IMR-90 (cell line): ENCODE data around the gene TBC1D9. TPM values are rescaled to one million over a fixed set of nuclear protein-coding genes. Genes with fewer than 3 reads are reported as not detected.

Experiments used
- ATAC-seq: fragments of 200-7000 bp; cut with Tn5 transposase; 2 replicates; pipeline ENCODE4 v1.9.1; 2020; ENCODE audit warnings: low read depth, mild to moderate bottlenecking, moderate library complexity
- BruUV-seq: library from RNA; stranded (reverse); fragments of 400-500 nt; replicated peaks from 2 replicates; lab custom pipeline; 2021; lab: Mats Ljungman, UMichigan
- CTCF ChIA-PET: fragments of 300-600 bp; formaldehyde crosslinking; extraction: SDS; loops from one replicate; lab custom pipeline; 2021; ENCODE audit warnings: antibody characterized with exemption; lab: Yijun Ruan, JAX
- POLR2A ChIA-PET: fragments of 300-600 bp; sonication (Branson Sonifier 250); formaldehyde crosslinking; loops from one replicate; lab custom pipeline; 2022; ENCODE audit warnings: antibody characterized with exemption; ENCODE audit not compliant: unreplicated experiment; lab: Charles Lee
- DNase-seq: peaks from one replicate; pipeline ENCODE4 v3.0.0; 2013
- H2AFZ ChIP-seq: replicated peaks from 2 replicates; pipeline ENCODE3; 2013; ENCODE audit warnings: low read length, mild to moderate bottlenecking; ENCODE audit not compliant: poor library complexity
- H2AK5ac ChIP-seq: 2 replicates; pipeline ENCODE4 v1.6.1; 2013; ENCODE audit warnings: low read depth, low read length, inconsistent platforms
- H2AK9ac ChIP-seq: replicated peaks from 2 replicates; pipeline ENCODE3; 2013; ENCODE audit warnings: mild to moderate bottlenecking, low read depth, low read length, moderate library complexity; ENCODE audit not compliant: poor library complexity
- H2BK120ac ChIP-seq: 2 replicates; pipeline ENCODE4 v1.6.1; 2013; ENCODE audit warnings: low read depth, low read length, inconsistent platforms
- H2BK15ac ChIP-seq: 3 replicates; pipeline ENCODE4 v1.6.1; 2013; ENCODE audit warnings: low read depth, low read length, inconsistent platforms
- H2BK20ac ChIP-seq: 2 replicates; pipeline ENCODE4 v1.6.1; 2013; ENCODE audit warnings: low read depth, mild to moderate bottlenecking, inconsistent platforms, low read length, moderate library complexity
- H2BK5ac ChIP-seq: 2 replicates; pipeline ENCODE4 v1.6.1; 2013; ENCODE audit warnings: mild to moderate bottlenecking, low read depth, low read length, inconsistent platforms; ENCODE audit not compliant: poor library complexity, severe bottlenecking
- H3K14ac ChIP-seq: replicated peaks from 2 replicates; pipeline ENCODE4 v1.6.1; 2013; ENCODE audit warnings: low read depth, low read length, inconsistent platforms
- H3K18ac ChIP-seq: 2 replicates; pipeline ENCODE4 v1.6.1; 2013; ENCODE audit warnings: low read depth, low read length, control low read depth
- H3K23ac ChIP-seq: 2 replicates; pipeline ENCODE4 v1.6.1; 2013; ENCODE audit warnings: low read depth, low read length, inconsistent platforms
- H3K27ac ChIP-seq: 2 replicates; pipeline ENCODE4 v1.5.1; 2013; ENCODE audit warnings: mild to moderate bottlenecking, control low read depth, low read length; ENCODE audit not compliant: insufficient read depth
- H3K27me3 ChIP-seq: 2 replicates; pipeline ENCODE4 v1.6.1; 2013; ENCODE audit warnings: low read length; ENCODE audit not compliant: control insufficient read depth, insufficient read depth
- H3K36me3 ChIP-seq: 2 replicates; pipeline ENCODE4 v1.6.1; 2013; ENCODE audit warnings: low read length, mixed read lengths; ENCODE audit not compliant: control insufficient read depth, insufficient read depth
- H3K4ac ChIP-seq: 2 replicates; pipeline ENCODE4 v1.6.1; 2013; ENCODE audit warnings: low read depth, low read length, inconsistent platforms
- H3K4me1 ChIP-seq: 2 replicates; pipeline ENCODE4 v1.6.1; 2013; ENCODE audit warnings: low read length, mixed read lengths; ENCODE audit not compliant: control insufficient read depth, insufficient read depth
- H3K4me2 ChIP-seq: 2 replicates; pipeline ENCODE4 v1.6.1; 2013; ENCODE audit warnings: low read depth, mild to moderate bottlenecking, control low read depth, low read length, moderate library complexity
- H3K4me3 ChIP-seq: 2 replicates; pipeline ENCODE4 v1.5.1; 2013; ENCODE audit warnings: low read depth, mild to moderate bottlenecking, control low read depth, low read length, moderate library complexity; ENCODE audit not compliant: insufficient read depth
- H3K56ac ChIP-seq: 2 replicates; pipeline ENCODE4 v1.6.1; 2013; ENCODE audit warnings: low read length, inconsistent platforms; ENCODE audit not compliant: insufficient read depth; ENCODE audit errors: extremely low read depth
- H3K79me1 ChIP-seq, 2 experiments: 2 replicates each; pipeline ENCODE4 v1.6.1; 2013; ENCODE audit warnings: low read length in 2 of 2, inconsistent platforms in 1 of 2, low read depth in 1 of 2
- H3K9ac ChIP-seq: 2 replicates; pipeline ENCODE4 v1.6.1; 2013; ENCODE audit warnings: low read depth, low read length, control low read depth
- H3K9me1 ChIP-seq: 2 replicates; pipeline ENCODE4 v1.6.1; 2013; ENCODE audit warnings: low read length, inconsistent platforms; ENCODE audit not compliant: insufficient read depth
- H3K9me3 ChIP-seq: 2 replicates; pipeline ENCODE4 v1.6.1; 2013; ENCODE audit warnings: low read length; ENCODE audit not compliant: control insufficient read depth, insufficient read depth
- H4K20me1 ChIP-seq: 2 replicates; pipeline ENCODE4 v1.6.1; 2013; ENCODE audit warnings: low read length, inconsistent platforms; ENCODE audit not compliant: insufficient read depth
- H4K5ac ChIP-seq: 2 replicates; pipeline ENCODE4 v1.6.1; 2013; ENCODE audit warnings: mild to moderate bottlenecking, low read depth, low read length, control low read depth
- H4K8ac ChIP-seq, 2 experiments: 2 replicates each; pipeline ENCODE4 v1.6.1; 2013; ENCODE audit warnings: low read depth in 2 of 2, low read length in 2 of 2, control low read depth in 1 of 2, inconsistent platforms in 1 of 2
- H4K91ac ChIP-seq: 2 replicates; pipeline ENCODE4 v1.6.1; 2013; ENCODE audit warnings: low read depth, low read length, inconsistent platforms; ENCODE audit not compliant: insufficient read depth
- BHLHE40 ChIP-seq: fragments of 150-350 bp; IDR thresholded peaks from 2 replicates; pipeline ENCODE4 v1.6.1; 2016; ENCODE audit warnings: mild to moderate bottlenecking, low read depth, low read length
- CEBPB ChIP-seq: IDR thresholded peaks from 2 replicates; pipeline ENCODE4 v1.6.1; 2012; ENCODE audit warnings: low read depth, low read length, improper control_type of control experiment
- CHD1 ChIP-seq: IDR thresholded peaks from 2 replicates; pipeline ENCODE4 v1.6.1; 2012; ENCODE audit warnings: low read depth, low read length, improper control_type of control experiment
- CTCF ChIP-seq: conservative IDR thresholded peaks from 2 replicates; pipeline ENCODE4 v1.5.1; 2012; ENCODE audit warnings: mild to moderate bottlenecking, low read depth, low read length, improper control_type of control experiment
- ELK1 ChIP-seq: fragments of 150-350 bp; IDR thresholded peaks from 2 replicates; pipeline ENCODE4 v1.6.1; 2016; ENCODE audit warnings: low read depth, mild to moderate bottlenecking, low read length, moderate library complexity, borderline replicate concordance
- FOS ChIP-seq: fragments of 150-350 bp; IDR thresholded peaks from 2 replicates; pipeline ENCODE4 v1.6.1; 2016; ENCODE audit warnings: low read depth, low read length
- MAFK ChIP-seq: IDR thresholded peaks from 2 replicates; pipeline ENCODE4 v1.6.1; 2012; ENCODE audit warnings: low read depth, low read length, improper control_type of control experiment
- MAZ ChIP-seq: IDR thresholded peaks from 2 replicates; pipeline ENCODE4 v1.6.1; 2012; ENCODE audit warnings: low read depth, mild to moderate bottlenecking, low read length, improper control_type of control experiment, moderate library complexity, borderline replicate concordance
- MXI1 ChIP-seq: IDR thresholded peaks from 2 replicates; pipeline ENCODE4 v1.6.1; 2012; ENCODE audit warnings: low read depth, mild to moderate bottlenecking, low read length, moderate library complexity, borderline replicate concordance
- NFE2L2 ChIP-seq: fragments of 150-350 bp; IDR thresholded peaks from 2 replicates; pipeline ENCODE4 v1.6.1; 2016; ENCODE audit warnings: low read depth, mild to moderate bottlenecking, low read length
- POLR2A ChIP-seq: IDR thresholded peaks from 2 replicates; pipeline ENCODE4 v1.6.1; 2012; ENCODE audit warnings: mild to moderate bottlenecking, low read depth, low read length
- RAD21 ChIP-seq: IDR thresholded peaks from 2 replicates; pipeline ENCODE4 v1.6.1; 2012; ENCODE audit warnings: low read length, improper control_type of control experiment
- RCOR1 ChIP-seq: IDR thresholded peaks from 2 replicates; pipeline ENCODE4 v1.6.1; 2012; ENCODE audit warnings: mild to moderate bottlenecking, low read length, improper control_type of control experiment; ENCODE audit not compliant: insufficient replicate concordance
- RFX5 ChIP-seq: IDR thresholded peaks from 2 replicates; pipeline ENCODE4 v1.8.0; 2012; ENCODE audit warnings: low read depth, mild to moderate bottlenecking, low read length, moderate library complexity
- SMC3 ChIP-seq: fragments of 150-350 bp; IDR thresholded peaks from 2 replicates; pipeline ENCODE4 v1.6.1; 2016; ENCODE audit warnings: low read depth, mild to moderate bottlenecking, antibody characterized with exemption, low read length, moderate library complexity
- USF2 ChIP-seq: fragments of 150-350 bp; IDR thresholded peaks from 2 replicates; pipeline ENCODE4 v1.6.1; 2017; ENCODE audit warnings: mild to moderate bottlenecking, antibody characterized with exemption, low read length, low read depth
- WGBS, 2 experiments: methylation state at CpG; one replicate each; pipeline versions ENCODE4 v1.1.5 to v1.1.7; 2013; ENCODE audit warnings: missing lambda C conversion rate in 2 of 2; ENCODE audit not compliant: insufficient read length in 1 of 2; ENCODE audit errors: extremely low coverage in 2 of 2; 5-methylcytosine and 5-hydroxymethylcytosine counted together
- dilution Hi-C: fragments of 300-500 bp; cut with HindIII; formaldehyde crosslinking; loops from one replicate; pipeline ENCODE4 v1.14.3; 2018; ENCODE audit warnings: low sequenced_read_pairs; ENCODE audit not compliant: unreplicated experiment
- in situ Hi-C: fragments of 300-500 bp; cut with MboI; formaldehyde crosslinking; loops from 3 replicates; pipeline ENCODE4 v1.14.3; 2019; ENCODE audit warnings: low sequenced_read_pairs, inconsistent platforms, mixed read lengths
- intact Hi-C: fragments of 100-400 bp; cut with micrococcal nuclease; formaldehyde crosslinking; loops from 2 replicates; pipeline ENCODE4 v1.10.0; 2022
- polyA plus RNA-seq, 3 experiments: library from polyadenylated mRNA; depleted of rRNA; stranded (reverse); fragments of >200 nt; gene quantifications; 2 replicates each; pipeline ENCODE4 v1.2.3, GENCODE V29; 2012; ENCODE audit warnings: low replicate concordance in 1 of 3
- total RNA-seq: library from RNA; depleted of rRNA; stranded (reverse); fragments of >200 nt; gene quantifications from 2 replicates; pipeline ENCODE4 v1.2.3, GENCODE V29; 2012

The TBC1D9 gene
- total and polyA plus RNA-seq, 2 of the 4 experiments (the other 2 are of a cell fraction) = 11.7 to 15.2 TPM

- Histone ChIP-seq H3K79me1 (no peaks in the 10 kb centered on the region), H3K18ac (no peak overlapping the region), H3K36me3 (no peaks in the 10 kb centered on the region), H3K56ac (no peak overlapping the region), H2BK120ac (no peak overlapping the region), H4K8ac (no peak overlapping the region), H3K14ac (no peak overlapping the region), H3K4me3 (no peak overlapping the region), H3K4me1 (peaks cover 3% of the 10 kb centered on the region; the same call in 1 of the 2 replicates), H3K9ac (no peak overlapping the region), H2BK5ac (no peak overlapping the region), H2AK5ac (no peak overlapping the region), H2BK20ac (no peak overlapping the region), H2AK9ac (no peak overlapping the region), H3K23ac (no peak overlapping the region), H2BK15ac (no peak overlapping the region), H3K9me1 (no peaks in the 10 kb centered on the region), H3K4ac (no peak overlapping the region), H4K91ac (no peak overlapping the region), H3K9me3 (no peaks in the 10 kb centered on the region), H3K4me2 (no peak overlapping the region), H3K27me3 (peaks cover 22% of the 10 kb centered on the region), H4K20me1 (no peaks in the 10 kb centered on the region), H4K5ac (no peak overlapping the region), H3K27ac (no peak overlapping the region), H2AFZ (no peak overlapping the region)
- no TSS peak for BruUV-seq
- no peak for ATAC-seq
- DNase-seq = no peak
- in situ Hi-C loops (no loop called here), dilution Hi-C loops (no loop called here), intact Hi-C loops (no loop called here)
- ChIA-PET CTCF (no interaction called here), POLR2A (no interaction called here)
- WGBS, 2 experiments = 100% methylated on average over 1 of the region's 5 CpGs; no CpG with 5 or more reads in 1 of the 2 experiments
- TF ChIP-seq CHD1 (no peak), MAFK (no peak), SMC3 (no peak), USF2 (no peak), CTCF (no peak), MXI1 (no peak), FOS (no peak), BHLHE40 (no peak), CEBPB (no peak), ELK1 (no peak), POLR2A (no peak), RCOR1 (no peak), RAD21 (no peak), NFE2L2 (no peak), RFX5 (no peak), MAZ (no peak)
Measured at GRCh38 chr4:140802591-140802990, 46.4 kb upstream of the TBC1D9 start.
